Mesothelial cell of epicardium (in vitro differentiated cells): ENCODE data around the gene PGAM5. TPM values are rescaled to one million over a fixed set of nuclear protein-coding genes. Genes with fewer than 3 reads are reported as not detected.

Experiments used
- DNase-seq, 2 experiments: peaks; one replicate each; pipeline ENCODE4 v3.0.0; 2021; ENCODE audit warnings: low spot score in 2 of 2; ENCODE audit not compliant: unreplicated experiment in 2 of 2
- H3K27ac Mint-ChIP-seq: 2 replicates; pipeline ENCODE4 v1.8.0; 2021; ENCODE audit warnings: mixed read lengths
- H3K27me3 Mint-ChIP-seq: 2 replicates; pipeline ENCODE4 v1.8.0; 2021; ENCODE audit warnings: low read depth, mixed read lengths
- H3K36me3 Mint-ChIP-seq: 2 replicates; pipeline ENCODE4 v1.8.0; 2021; ENCODE audit warnings: mixed read lengths
- H3K4me1 Mint-ChIP-seq: 2 replicates; pipeline ENCODE4 v1.8.0; 2021; ENCODE audit warnings: mixed read lengths
- H3K4me3 Mint-ChIP-seq: 2 replicates; pipeline ENCODE4 v1.8.0; 2021; ENCODE audit warnings: mild to moderate bottlenecking, moderate library complexity, mixed read lengths
- H3K9me3 Mint-ChIP-seq: 2 replicates; pipeline ENCODE4 v1.8.0; 2021; ENCODE audit warnings: mixed read lengths
- CTCF ChIP-seq: fragments of 200-600 bp; sonication (generic); IDR thresholded peaks from one replicate; pipeline ENCODE4 v1.5.0; 2021; ENCODE audit warnings: antibody characterized with exemption; ENCODE audit not compliant: unreplicated experiment
- total RNA-seq: library from RNA; stranded (reverse); gene quantifications from 3 replicates; pipeline ENCODE4 v1.2.1, GENCODE V29; 2021

The PGAM5 gene
- total RNA-seq, 1 donor from 2014 or later, result 23.5 TPM

GRCh38 chr12:132719954-132720324 lies 9.3 kb downstream of the PGAM5 start:
- no peaks in the 10 kb centered on the region for H3K27me3 Mint-ChIP-seq
- peaks cover 27% of the 10 kb centered on the region for H3K36me3 Mint-ChIP-seq
- H3K27ac Mint-ChIP-seq, result peak overlapping the region; percentile 30
- no peaks in the 10 kb centered on the region for H3K9me3 Mint-ChIP-seq
- no peak overlapping the region for H3K4me3 Mint-ChIP-seq
- no peaks in the 10 kb centered on the region for H3K4me1 Mint-ChIP-seq
- no peak for DNase-seq
- no peak for TF ChIP-seq CTCF

GRCh38 chr12:132720606-132721345 lies 10.1 kb downstream of the PGAM5 start:
- TF ChIP-seq CTCF, result no peak
- no peak overlapping the region for H3K27ac Mint-ChIP-seq
- H3K27me3 Mint-ChIP-seq, result no peaks in the 10 kb centered on the region
- no peak for DNase-seq
- H3K9me3 Mint-ChIP-seq, result no peaks in the 10 kb centered on the region
- peaks cover 35% of the 10 kb centered on the region for H3K36me3 Mint-ChIP-seq
- no peak overlapping the region for H3K4me3 Mint-ChIP-seq
- no peaks in the 10 kb centered on the region for H3K4me1 Mint-ChIP-seq

- Mint-ChIP-seq H3K9me3 (no peaks in the 10 kb centered on the region), H3K4me3 (no peak overlapping the region), H3K27ac (no peak overlapping the region), H3K36me3 (peaks cover 50% of the 10 kb centered on the region), H3K27me3 (no peaks in the 10 kb centered on the region), H3K4me1 (no peaks in the 10 kb centered on the region)
- DNase-seq, result no peak
- no peak for TF ChIP-seq CTCF
These were observed 12.5 kb downstream of the PGAM5 start for GRCh38 chr12:132723015-132723763.

- no peak overlapping the region for H3K27ac Mint-ChIP-seq
- no peak for TF ChIP-seq CTCF
- H3K9me3 Mint-ChIP-seq, result no peaks in the 10 kb centered on the region
- no peak overlapping the region for H3K4me3 Mint-ChIP-seq
- H3K4me1 Mint-ChIP-seq, result no peaks in the 10 kb centered on the region
- peaks cover 55% of the 10 kb centered on the region for H3K36me3 Mint-ChIP-seq
- DNase-seq, result no peak
- no peaks in the 10 kb centered on the region for H3K27me3 Mint-ChIP-seq
These were observed 13.1 kb downstream of the PGAM5 start for GRCh38 chr12:132723764-132724140.

- no peaks in the 10 kb centered on the region for H3K4me1 Mint-ChIP-seq
- no peaks in the 10 kb centered on the region for H3K9me3 Mint-ChIP-seq
- TF ChIP-seq CTCF, result no peak
- H3K27ac Mint-ChIP-seq, result no peak overlapping the region
- no peak overlapping the region for H3K4me3 Mint-ChIP-seq
- DNase-seq, result no peak
- peaks cover 53% of the 10 kb centered on the region for H3K36me3 Mint-ChIP-seq
- H3K27me3 Mint-ChIP-seq, result no peaks in the 10 kb centered on the region
These were observed 14.0 kb downstream of the PGAM5 start for GRCh38 chr12:132724506-132725241.
